Kidney (tissue), 14 donors: ENCODE results near the gene CEP57L1. TPM values are rescaled to one million over a fixed set of nuclear protein-coding genes. Genes with fewer than 3 reads are reported as not detected.

Source experiments
- DNase-seq, 5 donors: peaks; one replicate each; pipeline ENCODE4 v3.0.0-alpha.2; 2013 to 2020
- FAIRE-seq: peaks from 2 replicates; lab custom pipeline; 2012; peaks lifted over from hg19 to GRCh38; lab: Jason Lieb, UNC
- H3K27ac ChIP-seq, 2 donors: one replicate each; pipeline ENCODE4 v1.7.0; 2013; ENCODE audit warnings: low read depth in 2 of 2, low read length in 2 of 2, inconsistent platforms in 1 of 2
- H3K27me3 ChIP-seq: one replicate; pipeline ENCODE4 v1.7.1; 2013; ENCODE audit warnings: low read length, inconsistent platforms; ENCODE audit not compliant: control insufficient read depth, insufficient read depth
- H3K36me3 ChIP-seq, 3 donors: one replicate each; pipeline versions ENCODE4 v1.7.0 to v1.7.1; 2013; ENCODE audit warnings: low read length in 3 of 3, control low read depth in 1 of 3, inconsistent platforms in 1 of 3; ENCODE audit not compliant: insufficient read depth in 3 of 3, control insufficient read depth in 2 of 3
- H3K4me1 ChIP-seq, 3 donors: one replicate each; pipeline versions ENCODE4 v1.7.0 to v1.7.1; 2013; ENCODE audit warnings: low read length in 3 of 3, inconsistent platforms in 1 of 3, low read depth in 1 of 3; ENCODE audit not compliant: control insufficient read depth in 2 of 3, insufficient read depth in 2 of 3
- H3K4me3 ChIP-seq, 3 donors: one replicate each; pipeline versions ENCODE4 v1.7.0 to v1.8.1; 2013; ENCODE audit warnings: low read length in 3 of 3, control low read depth in 1 of 3, inconsistent platforms in 1 of 3
- H3K9ac ChIP-seq, 3 donors: one replicate each; pipeline versions ENCODE4 v1.7.0 to v1.7.1; 2013; ENCODE audit warnings: low read length in 3 of 3, control low read depth in 1 of 3, inconsistent platforms in 1 of 3
- H3K9me3 ChIP-seq, 3 donors: one replicate each; pipeline versions ENCODE4 v1.7.0 to v1.7.1; 2013; ENCODE audit warnings: low read length in 3 of 3, control low read depth in 1 of 3, inconsistent platforms in 1 of 3; ENCODE audit not compliant: control insufficient read depth in 2 of 3, insufficient read depth in 1 of 3
- intact Hi-C: fragments of 100-400 bp; cut with DNase I; formaldehyde crosslinking; loops from one replicate; pipeline ENCODE4 v1.11.1; 2022
- polyA plus RNA-seq: library from polyadenylated mRNA; stranded (reverse); fragments of 350-450 nt; fragmentation: Illumina TruSeq; extraction: RNeasy Lipid Tissue Mini Kit (QIAGEN cat#74804); gene quantifications from one replicate; pipeline ENCODE4 v1.2.3, GENCODE V29; 2014; ENCODE audit warnings: low read depth, low replicate concordance; ENCODE audit not compliant: insufficient read depth
- total RNA-seq: library from RNA; stranded (reverse); fragmentation: NEBNext Ultra II Directional; extraction: Animal tissue kit (Norgen Biotek cat#: 25700); gene quantifications from one replicate; pipeline ENCODE4 v1.2.1, GENCODE V29; 2021
- TF ChIP-seq, protein P1 (sequence below): IDR thresholded peaks from 3 replicates; pipeline ENCODE4 v1.5.1; 2012; ENCODE audit warnings: mild to moderate bottlenecking, moderate library complexity, borderline replicate concordance; ENCODE audit not compliant: insufficient read depth; ENCODE audit errors: extremely low read depth
- donor health status: control.
- donor health status: control.
- donor health status: control.
- donor health status: control.
- donor health status: control.
- donor health status: DM: yes; HTN: yes; CAD: no.
- donor health status: Normal renal cell carcinoma (clear cell type).

Gene CEP57L1
- total and polyA plus RNA-seq, 2 donors from 2014 or later: 6.3 to 10.6 TPM

DNA sequence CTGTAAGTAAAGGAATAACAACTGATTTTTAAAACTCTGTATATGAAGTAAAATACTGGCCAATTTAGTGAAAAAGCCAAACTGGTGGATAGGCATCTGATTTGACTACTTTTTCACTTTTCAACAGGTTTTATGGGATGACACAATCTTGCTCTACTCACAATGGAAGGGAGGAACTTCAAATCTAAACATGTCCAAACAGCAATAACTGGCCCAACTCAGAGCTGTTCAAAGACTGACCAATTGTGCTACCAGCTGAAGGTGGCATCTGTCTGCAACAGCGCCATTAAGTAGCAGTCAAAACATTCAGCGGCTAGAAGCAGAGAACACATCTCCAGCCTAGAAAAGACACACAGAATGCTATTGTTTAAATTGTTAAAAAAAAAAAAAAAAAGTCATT lies 45.3 kb upstream of the CEP57L1 start:
- no peak for FAIRE-seq
- Histone ChIP-seq H3K27ac (no peak overlapping the region), H3K36me3 (no peaks in the 10 kb centered on the region), H3K4me1 (no peaks in the 10 kb centered on the region), H3K9me3 (no peaks in the 10 kb centered on the region), H3K4me3 (no peak overlapping the region), H3K27me3 (no peaks in the 10 kb centered on the region), H3K9ac (no peak overlapping the region)
- DNase-seq: no peak
- intact Hi-C loops: no loop called here
- TF ChIP-seq, protein P1, sequence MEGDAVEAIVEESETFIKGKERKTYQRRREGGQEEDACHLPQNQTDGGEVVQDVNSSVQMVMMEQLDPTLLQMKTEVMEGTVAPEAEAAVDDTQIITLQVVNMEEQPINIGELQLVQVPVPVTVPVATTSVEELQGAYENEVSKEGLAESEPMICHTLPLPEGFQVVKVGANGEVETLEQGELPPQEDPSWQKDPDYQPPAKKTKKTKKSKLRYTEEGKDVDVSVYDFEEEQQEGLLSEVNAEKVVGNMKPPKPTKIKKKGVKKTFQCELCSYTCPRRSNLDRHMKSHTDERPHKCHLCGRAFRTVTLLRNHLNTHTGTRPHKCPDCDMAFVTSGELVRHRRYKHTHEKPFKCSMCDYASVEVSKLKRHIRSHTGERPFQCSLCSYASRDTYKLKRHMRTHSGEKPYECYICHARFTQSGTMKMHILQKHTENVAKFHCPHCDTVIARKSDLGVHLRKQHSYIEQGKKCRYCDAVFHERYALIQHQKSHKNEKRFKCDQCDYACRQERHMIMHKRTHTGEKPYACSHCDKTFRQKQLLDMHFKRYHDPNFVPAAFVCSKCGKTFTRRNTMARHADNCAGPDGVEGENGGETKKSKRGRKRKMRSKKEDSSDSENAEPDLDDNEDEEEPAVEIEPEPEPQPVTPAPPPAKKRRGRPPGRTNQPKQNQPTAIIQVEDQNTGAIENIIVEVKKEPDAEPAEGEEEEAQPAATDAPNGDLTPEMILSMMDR: no peak

- no peak overlapping the region for H3K9ac ChIP-seq
- H3K27ac ChIP-seq: no peak overlapping the region
- TF ChIP-seq, protein P1: no peak
- DNase-seq (no peak), FAIRE-seq (no peak)
- no peaks in the 10 kb centered on the region for H3K27me3 ChIP-seq
- no peak overlapping the region for H3K4me3 ChIP-seq
- intact Hi-C loops: no loop called here
- no peaks in the 10 kb centered on the region for H3K9me3 ChIP-seq
- H3K4me1 ChIP-seq: no peaks in the 10 kb centered on the region
- no peaks in the 10 kb centered on the region for H3K36me3 ChIP-seq
Measured at GRCh38 chr6:109050447-109051102, 44.7 kb upstream of the CEP57L1 start.

DNA sequence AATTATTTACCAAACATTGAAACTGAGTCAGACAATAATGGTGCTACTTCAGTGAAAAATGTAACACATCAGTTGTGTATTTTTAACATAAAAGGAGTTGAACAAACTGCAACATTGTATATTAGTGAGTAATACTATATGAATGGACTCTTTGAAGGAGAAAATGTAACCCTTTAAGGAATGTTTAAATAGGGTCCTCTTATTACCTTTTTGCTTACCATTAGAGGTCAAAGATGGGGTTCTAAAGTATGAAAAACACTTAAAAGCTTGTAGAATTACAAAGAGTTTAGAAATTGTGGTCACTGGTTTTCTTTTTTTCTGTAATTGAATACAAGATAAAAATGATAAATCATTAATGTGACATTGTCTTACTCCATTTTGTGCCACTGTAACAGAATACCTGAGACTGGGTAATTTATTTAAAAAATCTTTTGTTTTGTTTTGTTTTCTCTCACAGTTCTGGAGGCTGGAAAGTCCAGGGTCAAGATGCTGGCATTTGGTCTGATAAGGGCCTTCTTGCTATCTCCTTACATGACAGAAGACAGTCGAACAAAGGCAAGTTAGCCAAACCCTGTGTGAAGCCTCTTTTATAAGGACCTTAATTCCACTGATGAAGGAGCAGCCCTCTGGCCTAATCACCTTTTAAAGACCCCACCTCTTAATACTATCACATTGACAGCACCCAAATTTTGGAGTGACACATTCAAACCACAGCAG lies 43.8 kb upstream of the CEP57L1 start:
- Histone ChIP-seq H3K9me3 (no peaks in the 10 kb centered on the region), H3K4me3 (no peak overlapping the region), H3K4me1 (no peaks in the 10 kb centered on the region), H3K27ac (no peak overlapping the region), H3K36me3 (no peaks in the 10 kb centered on the region), H3K27me3 (no peaks in the 10 kb centered on the region), H3K9ac (no peak overlapping the region)
- DNase-seq (peak in 2 of 5 donors; percentile 25 to 47), FAIRE-seq (no peak)
- TF ChIP-seq, protein P1: no peak
- intact Hi-C loops: no loop called here
